DMS 273 (cell line): ENCODE results near the gene SRD5A3.

Source experiments
- DNase-seq: peaks from one replicate; lab custom pipeline; 2025; ENCODE audit not compliant: unreplicated experiment; lab: John Stamatoyannopoulos, UW

Gene SRD5A3

GRCh38 chr4:55345980-55346850 lies at the start of gene SRD5A3:
SRD5A3 (plus strand) TSS chr4:55346242; CDS start chr4:55346337, 95 bp downstream.
- peak; percentile 87 for DNase-seq

GRCh38 chr4:55297346-55297745 lies 48.7 kb upstream of the SRD5A3 start:
- no peak for DNase-seq

DNA sequence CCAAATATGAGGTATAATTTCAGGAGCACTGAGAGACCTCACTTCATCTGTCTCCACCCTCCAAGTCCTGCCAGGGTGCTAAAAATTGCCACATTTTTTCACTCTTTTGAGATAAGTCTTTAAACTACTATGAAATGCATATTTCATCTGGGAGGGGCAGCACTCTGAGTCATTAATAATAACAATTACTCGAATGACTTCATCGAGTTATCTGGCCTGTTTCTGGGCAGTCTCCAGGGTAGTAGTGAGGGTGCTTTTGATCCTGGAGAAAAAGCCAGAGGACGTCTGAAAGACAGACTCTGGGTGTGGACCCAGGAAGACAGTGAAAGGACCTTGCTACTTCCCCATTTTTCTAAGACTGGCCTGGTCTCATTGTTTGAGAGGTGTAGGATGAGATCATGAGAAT lies 42.3 kb upstream of the SRD5A3 start:
- DNase-seq, result no peak

GRCh38 chr4:55304303-55304702 lies 41.7 kb upstream of the SRD5A3 start:
- no peak for DNase-seq

- DNase-seq, result no peak
Observed at GRCh38 chr4:55308071-55308470, 38.0 kb upstream of the SRD5A3 start.

- no peak for DNase-seq
Observed at GRCh38 chr4:55311792-55312488, 34.1 kb upstream of the SRD5A3 start.

GRCh38 chr4:55312489-55313101 lies 33.4 kb upstream of the SRD5A3 start:
- DNase-seq, result peak; percentile 67

DNA sequence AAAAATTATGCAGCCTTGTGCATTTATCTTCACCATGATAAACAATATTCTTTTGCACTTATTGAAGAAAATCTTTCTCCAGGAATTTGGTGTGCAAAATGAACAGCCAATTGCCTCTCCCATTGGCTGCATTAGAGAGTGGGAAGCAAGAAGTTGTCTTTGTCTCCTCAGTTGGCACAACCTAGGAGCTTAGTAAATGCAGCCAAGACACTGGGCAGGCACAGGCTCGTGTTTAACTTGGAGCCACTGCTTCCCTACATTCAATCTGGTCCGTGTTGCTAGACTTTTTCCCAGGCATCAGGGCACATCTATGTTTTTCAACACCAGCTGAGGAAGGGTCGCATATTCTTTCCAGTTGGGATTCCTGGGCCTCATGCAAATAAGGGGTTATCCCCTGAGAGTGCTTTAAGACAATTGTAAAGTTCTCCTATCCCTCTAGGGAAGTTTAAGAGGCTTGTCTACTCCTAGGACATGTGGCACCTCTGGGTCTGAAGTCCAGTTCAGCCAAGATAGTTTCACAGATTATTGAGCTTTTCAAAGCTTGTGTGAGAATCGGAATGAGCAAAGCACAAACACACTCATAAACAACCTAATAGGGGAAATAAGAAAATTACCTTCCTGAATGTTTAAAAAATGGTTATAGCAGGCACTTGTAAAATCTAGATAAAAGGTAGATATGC lies 31.8 kb upstream of the SRD5A3 start:
- no peak for DNase-seq

GRCh38 chr4:55318175-55319129 lies 27.6 kb upstream of the SRD5A3 start:
- no peak for DNase-seq

DNA sequence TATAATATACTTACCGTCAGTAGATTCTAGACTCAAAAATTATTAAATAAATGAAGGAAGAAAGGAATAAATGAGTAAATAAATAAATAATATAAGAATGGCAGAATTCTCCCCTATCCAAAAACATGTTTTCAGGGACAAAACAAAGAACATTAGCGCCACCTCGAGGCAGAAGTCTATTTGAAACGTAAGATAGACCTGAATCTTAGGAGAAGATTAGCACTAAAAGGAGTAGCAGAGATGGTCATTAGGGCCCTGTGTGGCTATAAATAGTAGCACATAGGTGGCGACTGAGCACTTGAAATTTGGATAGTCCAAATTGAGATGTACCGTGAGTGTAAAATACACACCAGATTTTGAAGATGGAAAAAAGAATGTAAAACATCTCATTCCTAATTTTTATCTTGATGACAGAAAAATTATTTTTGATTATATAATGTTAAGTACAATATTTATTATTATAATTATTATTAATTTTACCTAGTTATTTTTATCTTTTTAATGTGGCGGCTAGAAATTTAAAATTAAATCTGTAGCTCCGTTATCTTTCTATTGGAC lies 24.3 kb upstream of the SRD5A3 start:
- peak; percentile 85 for DNase-seq

DNA sequence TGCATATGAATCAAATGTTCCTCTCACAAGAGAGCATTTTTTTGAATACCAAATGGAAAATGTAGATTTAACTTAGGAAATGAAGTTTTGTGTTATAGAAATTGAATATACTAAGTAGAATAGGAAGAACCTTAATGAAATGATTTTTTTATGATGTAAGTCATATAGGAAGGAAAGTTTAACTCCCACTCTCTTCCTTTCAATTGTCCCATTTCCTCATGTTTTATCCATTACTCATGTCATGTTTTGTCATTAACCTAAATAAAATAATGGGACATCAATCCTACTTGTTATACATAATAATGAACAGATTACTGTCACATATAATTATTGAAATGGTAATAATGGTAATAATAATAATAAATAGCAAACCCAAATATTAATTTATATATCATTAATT lies 22.7 kb upstream of the SRD5A3 start:
- DNase-seq, result no peak

DNA sequence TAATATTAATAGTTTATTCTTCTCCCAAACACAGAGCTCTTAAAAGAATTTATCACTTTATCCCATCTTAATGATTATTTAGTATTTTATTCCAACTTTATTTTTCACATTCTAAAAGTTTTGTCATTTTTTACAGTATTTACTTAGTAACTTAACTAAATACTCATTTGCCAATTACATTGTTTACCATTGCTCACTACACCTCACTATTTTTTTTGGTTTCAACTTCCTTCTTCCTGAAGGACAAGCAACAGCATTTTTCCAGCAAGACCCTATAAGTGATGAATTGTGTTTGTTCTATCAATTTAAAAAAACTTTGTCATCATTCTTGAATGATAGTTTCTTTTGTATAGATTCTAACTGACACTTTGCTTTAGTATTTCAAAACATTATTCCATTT lies 19.4 kb upstream of the SRD5A3 start:
- no peak for DNase-seq

GRCh38 chr4:55329012-55329411 lies 17.0 kb upstream of the SRD5A3 start:
- no peak for DNase-seq

GRCh38 chr4:55330241-55330640 lies 15.8 kb upstream of the SRD5A3 start:
- DNase-seq, result no peak

- DNase-seq, result no peak
Observed at GRCh38 chr4:55336138-55337034, 9.7 kb upstream of the SRD5A3 start.

GRCh38 chr4:55337944-55338343 lies 8.1 kb upstream of the SRD5A3 start:
- DNase-seq, result no peak

DNA sequence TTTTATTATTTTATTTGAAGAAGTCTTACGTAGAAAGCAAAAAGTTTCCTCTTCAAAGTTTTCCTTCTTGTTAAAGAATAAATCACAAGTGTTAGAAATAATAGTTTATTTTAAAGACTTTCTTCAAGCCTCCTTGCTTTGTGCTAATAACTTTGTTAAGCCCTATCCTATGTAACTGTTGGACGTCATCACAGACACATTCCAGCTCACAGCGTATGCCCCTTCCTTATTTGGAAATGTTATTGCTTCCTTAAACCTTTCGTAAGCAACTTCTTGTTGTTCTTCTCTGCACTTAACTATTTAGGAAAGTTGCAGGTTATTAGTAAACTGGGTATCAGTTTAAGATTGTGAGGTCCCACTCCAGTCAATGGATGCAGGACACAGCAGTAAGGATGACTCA lies 7.6 kb upstream of the SRD5A3 start:
- no peak for DNase-seq

- no peak for DNase-seq
Observed at GRCh38 chr4:55340266-55340665, 5.8 kb upstream of the SRD5A3 start.

- DNase-seq, result peak; percentile 6
Observed at GRCh38 chr4:55343887-55344286, 2.2 kb upstream of the SRD5A3 start.
